DOHH2 (cell line): ENCODE results near the gene CDC40.

Experiments used
- EZH2phosphoT487 ChIP-seq: fragments of 200-600 bp; sonication (generic); IDR thresholded peaks from 2 replicates; pipeline ENCODE4 v1.6.1; 2017; ENCODE audit warnings: borderline replicate concordance, mild to moderate bottlenecking, antibody characterized with exemption, low read length, moderate library complexity, mixed read lengths
- TF ChIP-seq, protein P1 (sequence below): fragments of 200-600 bp; sonication (generic); IDR thresholded peaks from one replicate; pipeline ENCODE4 v1.5.1; 2014; ENCODE audit warnings: antibody characterized with exemption, mild to moderate bottlenecking, low read depth, low read length; ENCODE audit not compliant: poor library complexity, severe bottlenecking

DNA sequence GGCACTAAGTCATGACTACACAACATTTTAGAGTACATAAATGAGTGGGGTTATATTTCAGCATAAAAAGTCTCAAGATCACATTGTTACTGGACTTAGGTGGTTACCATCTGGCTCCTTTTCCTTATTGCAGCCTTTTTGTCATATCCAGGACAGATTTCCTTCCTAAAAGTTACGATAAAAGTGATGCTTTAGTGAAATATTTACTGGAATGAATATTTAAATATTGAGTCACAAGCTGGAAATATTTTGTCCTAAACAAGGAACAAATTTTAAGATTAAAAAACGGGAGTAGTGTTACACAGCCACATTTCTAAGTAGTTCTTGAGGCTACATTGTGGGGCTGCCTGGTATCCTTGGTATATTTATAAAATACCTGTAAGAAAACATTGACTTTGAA is 52.2 kb downstream of the CDC40 start:
- TF ChIP-seq, protein P1, sequence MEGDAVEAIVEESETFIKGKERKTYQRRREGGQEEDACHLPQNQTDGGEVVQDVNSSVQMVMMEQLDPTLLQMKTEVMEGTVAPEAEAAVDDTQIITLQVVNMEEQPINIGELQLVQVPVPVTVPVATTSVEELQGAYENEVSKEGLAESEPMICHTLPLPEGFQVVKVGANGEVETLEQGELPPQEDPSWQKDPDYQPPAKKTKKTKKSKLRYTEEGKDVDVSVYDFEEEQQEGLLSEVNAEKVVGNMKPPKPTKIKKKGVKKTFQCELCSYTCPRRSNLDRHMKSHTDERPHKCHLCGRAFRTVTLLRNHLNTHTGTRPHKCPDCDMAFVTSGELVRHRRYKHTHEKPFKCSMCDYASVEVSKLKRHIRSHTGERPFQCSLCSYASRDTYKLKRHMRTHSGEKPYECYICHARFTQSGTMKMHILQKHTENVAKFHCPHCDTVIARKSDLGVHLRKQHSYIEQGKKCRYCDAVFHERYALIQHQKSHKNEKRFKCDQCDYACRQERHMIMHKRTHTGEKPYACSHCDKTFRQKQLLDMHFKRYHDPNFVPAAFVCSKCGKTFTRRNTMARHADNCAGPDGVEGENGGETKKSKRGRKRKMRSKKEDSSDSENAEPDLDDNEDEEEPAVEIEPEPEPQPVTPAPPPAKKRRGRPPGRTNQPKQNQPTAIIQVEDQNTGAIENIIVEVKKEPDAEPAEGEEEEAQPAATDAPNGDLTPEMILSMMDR, result no peak
- no peak for TF ChIP-seq EZH2phosphoT487
